ENCODE data around the gene SYT2.

Gene SYT2

GRCh38 chr1:202703191-202703590 lies 7.1 kb downstream of the SYT2 start:
- no peak for DNase-seq

GRCh38 chr1:202702088-202702487 lies 8.2 kb downstream of the SYT2 start:
- no peak for DNase-seq

DNA sequence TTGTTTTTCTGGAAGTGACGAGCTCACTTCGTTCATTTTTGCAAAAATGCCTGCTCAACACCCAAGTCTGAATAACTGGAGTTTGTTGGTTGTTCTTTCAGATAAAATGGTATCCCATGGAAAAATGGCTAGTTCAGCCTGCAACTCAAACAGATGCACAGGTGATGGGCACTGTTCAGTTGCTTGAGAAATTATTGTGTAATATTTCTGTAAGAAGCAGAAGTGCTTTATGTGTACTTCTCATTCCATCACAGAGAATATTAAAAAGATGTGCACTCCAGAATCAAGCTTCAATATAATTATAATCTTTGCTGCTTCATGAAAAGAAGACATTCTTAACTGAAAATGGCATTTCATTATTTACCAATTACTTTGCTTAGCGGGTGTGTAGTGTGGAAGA lies 9.1 kb downstream of the SYT2 start:
- DNase-seq: no peak

DNA sequence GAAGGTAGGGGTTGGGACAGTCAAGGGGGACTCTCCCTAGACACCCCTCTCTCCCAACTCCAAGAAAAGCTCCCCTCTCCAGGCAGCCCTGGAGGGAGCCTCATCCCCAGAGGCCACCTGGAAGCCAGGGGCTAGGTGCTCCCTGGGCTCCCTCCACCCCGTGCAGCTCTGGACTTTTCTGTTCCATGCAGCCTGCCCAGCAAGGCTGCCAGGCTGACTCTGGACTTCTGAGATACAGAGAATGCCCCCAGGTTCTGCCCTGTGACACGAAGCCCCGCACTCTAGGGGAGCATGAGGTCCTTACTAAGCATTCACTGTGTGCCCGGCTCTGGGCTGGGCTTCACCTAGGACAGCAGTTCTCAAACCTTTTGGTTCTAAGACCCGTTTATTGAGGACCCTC lies 10.2 kb downstream of the SYT2 start:
- no peak for DNase-seq

- DNase-seq: no peak
These were observed 12.0 kb downstream of the SYT2 start for GRCh38 chr1:202698276-202698675.

DNA sequence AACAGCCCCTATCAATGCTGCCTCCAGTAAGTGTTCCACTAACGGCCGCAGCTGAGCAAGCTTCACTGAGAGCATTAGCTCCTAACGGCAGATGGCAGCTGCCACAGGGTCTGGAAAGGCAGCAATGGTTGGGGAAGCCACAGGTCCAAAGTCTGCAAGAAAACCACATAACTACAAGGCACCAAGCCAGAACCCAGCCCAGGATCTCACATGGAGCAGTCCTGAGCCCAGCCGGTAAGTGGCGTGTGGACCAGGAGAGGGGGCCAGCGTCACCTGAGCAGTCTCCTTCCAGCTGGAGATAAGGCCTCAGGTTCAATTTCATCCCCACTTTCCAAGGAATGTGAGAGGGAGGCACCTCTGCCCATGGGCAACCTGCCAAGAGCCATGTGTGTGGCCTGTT lies 13.2 kb downstream of the SYT2 start:
- no peak for DNase-seq

DNA sequence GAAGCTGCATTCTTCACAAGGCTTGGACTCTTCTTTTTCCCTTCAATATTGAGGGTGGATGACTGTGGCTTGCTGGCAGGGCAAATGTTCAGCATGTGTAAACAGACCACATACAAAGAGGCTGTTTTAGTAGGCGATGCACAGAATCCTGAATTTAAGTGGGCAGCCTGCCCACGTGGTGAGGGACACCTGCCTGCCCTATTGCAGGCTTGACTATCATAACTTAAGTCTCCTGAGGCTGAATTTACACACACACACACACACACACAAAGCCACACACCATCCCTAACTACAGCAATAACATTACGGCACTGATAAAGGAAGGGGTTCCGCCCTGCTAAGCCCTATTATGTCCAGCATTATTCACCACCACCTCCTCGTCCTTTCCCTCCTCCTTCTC lies 15.9 kb downstream of the SYT2 start:
- no peak for DNase-seq

DNA sequence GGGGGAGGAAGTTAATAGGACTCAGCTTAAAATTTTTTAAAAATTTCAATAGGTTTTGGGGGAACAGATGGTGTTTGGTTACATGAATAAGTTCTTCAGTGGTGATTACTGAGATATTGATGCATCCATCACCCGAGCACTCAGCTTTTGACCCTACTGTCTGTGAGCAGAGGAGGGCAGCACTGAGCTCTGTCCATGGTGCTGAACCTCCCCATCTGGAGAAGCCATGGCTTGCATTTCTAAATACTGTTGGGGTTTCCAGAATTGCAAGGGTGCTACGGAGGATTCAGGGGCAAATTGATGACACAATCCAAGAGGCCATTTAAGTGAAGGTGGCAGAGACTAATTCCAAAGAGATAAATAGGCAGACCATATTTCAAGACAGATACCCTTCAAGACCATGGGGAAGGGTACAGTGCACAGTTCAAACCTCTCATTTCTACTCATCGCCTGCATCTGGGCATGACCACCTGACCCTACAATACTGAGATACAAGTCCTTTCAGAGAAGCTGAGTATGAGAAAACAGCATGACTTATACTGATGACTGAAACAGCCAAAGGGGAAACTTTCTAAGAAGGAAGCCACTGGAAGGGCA lies 17.2 kb downstream of the SYT2 start:
- peak; percentile 67 for DNase-seq

DNA sequence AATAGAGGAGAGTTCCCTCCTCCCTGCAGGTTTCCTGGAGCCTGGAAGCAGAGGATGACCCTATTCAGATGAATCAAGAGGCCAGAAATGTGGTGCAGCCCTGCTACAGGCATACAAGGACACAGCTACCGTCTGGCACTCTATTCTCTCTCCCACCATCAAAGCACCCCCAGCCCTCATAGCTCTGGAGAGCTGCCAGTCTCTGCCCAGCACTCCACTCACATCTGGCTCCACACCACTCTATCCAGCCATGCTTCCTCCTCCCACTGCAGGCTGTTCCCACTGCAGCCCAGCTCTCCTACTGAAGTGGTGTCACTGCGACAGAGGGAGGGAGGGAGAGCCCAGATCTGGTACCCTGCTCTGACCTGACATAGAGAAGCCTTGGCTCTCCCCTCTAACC lies 18.4 kb downstream of the SYT2 start:
- no peak for DNase-seq

DNA sequence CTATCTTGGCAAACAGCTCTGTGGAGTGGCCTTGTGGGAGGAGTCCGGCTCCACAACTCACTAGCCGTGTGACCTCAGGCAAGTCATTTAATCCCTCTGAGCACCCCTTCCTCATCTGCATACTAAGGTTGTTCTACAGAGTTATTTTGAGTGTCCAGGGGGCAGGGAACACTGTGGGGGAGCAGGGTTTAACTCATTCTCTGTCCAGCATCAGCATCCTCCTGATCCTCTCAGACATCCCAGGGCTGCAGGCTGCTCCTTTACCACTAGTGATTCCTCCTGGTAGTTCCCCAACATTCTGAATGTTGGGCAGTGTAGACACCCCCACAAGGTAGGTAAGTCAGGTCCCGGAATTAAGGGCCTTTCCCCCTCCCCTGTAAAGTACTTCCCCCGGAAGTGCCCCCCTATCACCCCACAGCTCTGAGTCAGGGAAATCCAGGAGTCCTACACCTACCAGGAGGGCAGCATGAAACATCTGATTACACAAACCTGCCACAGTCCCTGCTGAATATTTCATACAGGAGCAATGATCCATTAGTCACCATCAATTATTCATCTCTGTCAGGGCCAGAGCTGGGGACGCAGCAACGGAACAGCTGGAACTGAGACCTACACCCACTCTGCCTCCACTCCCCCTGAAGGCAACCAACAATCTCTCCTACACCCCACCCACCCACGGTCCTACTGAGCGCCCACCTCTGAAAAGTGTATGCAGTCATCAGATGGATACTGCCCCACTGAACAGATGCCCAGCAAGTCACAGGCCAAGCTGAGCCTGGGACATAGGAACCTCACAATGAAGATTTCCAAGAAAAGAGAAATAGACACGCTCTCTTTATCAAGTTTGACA lies 20.5 kb downstream of the SYT2 start:
- no peak for DNase-seq

- DNase-seq: no peak
These were observed 21.2 kb downstream of the SYT2 start for GRCh38 chr1:202689082-202689481.

GRCh38 chr1:202688401-202688800 lies 21.9 kb downstream of the SYT2 start:
- DNase-seq: no peak

DNA sequence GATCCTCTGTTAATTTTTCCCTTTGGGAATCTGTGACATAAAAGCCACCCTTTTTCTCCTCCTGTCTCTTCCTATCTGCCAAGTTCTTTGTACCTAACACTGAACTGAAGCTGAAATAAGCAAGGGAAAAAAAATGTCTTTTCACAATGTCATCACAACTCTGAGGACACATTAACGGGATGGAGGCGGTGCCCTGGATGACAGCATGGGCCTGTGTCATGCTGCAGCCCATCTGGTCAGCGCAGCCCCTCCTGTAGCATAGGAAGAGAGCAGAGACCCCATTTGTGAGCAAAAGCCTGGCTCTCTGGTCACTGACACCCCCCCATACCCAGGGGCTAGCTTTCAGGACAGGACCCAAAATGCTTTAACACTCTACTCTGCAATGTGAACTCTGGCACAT lies 22.5 kb downstream of the SYT2 start:
- DNase-seq: no peak

DNA sequence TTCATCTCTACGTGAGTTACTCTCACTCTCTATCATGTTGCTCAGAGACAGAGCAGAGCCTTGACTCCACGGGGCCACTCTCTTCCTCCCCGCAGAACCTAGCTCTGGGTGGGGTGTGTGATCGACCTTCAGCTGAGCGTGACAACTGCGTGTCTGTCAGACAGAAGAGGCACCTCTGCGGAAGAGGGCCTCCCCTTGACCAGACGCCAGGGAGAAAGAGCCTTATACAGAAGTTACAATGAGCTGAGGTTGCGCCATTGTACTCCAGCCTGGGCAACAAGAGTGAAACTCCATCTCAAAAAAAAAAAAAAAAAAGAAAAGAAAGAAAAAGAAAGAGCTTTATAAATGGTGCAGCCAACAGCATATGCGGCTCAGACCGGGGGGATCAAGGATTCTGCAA lies 22.9 kb downstream of the SYT2 start:
- DNase-seq: no peak

DNA sequence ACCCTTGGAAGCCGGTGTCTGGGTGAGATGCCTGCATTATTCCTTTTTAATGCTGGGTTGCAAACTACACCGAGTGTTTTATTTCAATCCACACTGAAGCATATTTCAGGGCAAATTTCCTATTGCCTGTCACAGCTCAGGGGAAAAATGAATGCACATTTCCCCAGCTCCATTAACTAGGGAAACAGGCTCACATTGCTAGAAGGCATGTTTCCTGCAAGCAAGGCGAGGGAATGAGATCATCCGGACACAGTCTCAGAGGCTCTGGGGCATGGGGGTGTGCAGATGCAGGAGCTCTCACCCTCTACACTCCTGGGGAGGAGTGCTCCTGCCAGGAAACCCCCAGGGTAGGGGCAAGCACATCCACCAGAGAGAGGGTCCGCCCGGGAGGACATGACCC lies 24.6 kb downstream of the SYT2 start:
- no peak for DNase-seq

DNA sequence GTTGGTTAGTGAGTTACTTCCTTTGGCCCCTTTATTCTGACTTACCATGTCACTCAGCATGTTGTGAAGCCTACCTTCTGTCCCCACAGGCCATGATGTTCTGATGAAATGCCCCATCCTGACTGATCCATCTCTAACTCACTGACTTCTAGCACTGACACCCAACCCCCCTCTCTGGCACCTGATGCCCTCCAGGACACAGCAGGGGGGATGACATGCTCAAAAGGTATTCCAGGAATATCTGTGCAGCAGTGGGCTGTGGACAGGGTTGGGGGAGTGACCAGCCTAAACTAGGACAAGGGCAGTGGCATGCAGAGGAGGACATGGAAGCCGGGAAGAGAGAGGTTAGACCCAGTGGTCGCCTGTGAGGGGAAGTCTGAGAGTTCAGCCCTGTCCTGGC lies 25.5 kb downstream of the SYT2 start:
- no peak for DNase-seq

GRCh38 chr1:202683029-202683428 lies 27.2 kb downstream of the SYT2 start:
- no peak for DNase-seq

DNA sequence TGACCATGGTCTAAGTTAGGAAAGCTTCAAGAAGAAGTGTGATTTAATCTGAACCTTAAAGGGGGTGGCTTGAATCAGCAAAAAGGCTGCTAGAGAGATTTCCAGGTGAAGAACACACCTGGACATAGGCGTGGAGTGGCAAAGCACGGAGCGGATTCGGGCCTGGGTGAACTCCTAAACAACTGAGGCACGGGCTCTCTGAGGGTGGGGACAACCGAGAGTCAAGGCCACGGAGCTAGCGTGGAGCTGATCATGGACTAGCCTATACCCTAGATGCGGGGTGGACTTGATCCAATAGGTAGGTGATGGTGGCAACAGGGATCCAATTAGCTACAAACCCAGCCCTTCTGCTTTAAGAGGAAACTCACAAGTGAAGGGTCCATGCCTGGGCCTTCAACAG lies 27.8 kb downstream of the SYT2 start:
- DNase-seq: no peak

DNA sequence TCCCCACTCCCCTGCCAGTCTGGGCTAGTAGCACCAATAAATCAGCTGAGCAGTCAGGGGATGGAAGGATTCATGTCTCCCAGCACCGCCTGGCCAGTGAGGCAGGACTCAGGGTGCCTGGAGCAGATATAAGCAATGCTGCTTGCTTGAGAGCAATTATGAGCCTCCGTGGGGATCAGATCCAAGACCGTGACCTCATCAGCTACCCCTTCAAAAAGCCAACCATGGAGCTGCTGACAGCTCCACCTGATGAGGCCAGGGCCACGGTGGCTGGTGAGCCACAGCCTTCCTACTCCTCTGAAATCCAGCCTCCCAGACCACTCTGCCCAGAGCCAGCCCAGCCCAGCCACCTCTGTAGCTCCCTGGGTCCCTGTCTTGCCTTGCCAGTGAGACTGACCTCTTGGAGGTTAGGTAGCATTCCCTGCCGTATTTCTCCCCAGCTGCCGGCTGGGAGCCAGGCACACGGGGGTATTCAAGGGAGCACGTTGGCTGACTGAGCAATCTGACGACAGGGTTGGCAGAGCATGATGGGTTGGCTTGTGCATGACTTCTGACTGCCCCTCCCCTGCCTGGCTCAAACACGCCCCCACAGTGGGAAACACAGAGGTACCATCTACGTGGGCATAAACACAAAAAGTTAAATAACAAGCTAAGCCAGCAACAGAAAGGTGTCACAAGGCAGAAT lies 28.4 kb downstream of the SYT2 start:
- no peak for DNase-seq

- DNase-seq: no peak
These were observed 29.5 kb downstream of the SYT2 start for GRCh38 chr1:202680586-202681352.

GRCh38 chr1:202679406-202680177 lies 30.7 kb downstream of the SYT2 start:
- DNase-seq: no peak

DNA sequence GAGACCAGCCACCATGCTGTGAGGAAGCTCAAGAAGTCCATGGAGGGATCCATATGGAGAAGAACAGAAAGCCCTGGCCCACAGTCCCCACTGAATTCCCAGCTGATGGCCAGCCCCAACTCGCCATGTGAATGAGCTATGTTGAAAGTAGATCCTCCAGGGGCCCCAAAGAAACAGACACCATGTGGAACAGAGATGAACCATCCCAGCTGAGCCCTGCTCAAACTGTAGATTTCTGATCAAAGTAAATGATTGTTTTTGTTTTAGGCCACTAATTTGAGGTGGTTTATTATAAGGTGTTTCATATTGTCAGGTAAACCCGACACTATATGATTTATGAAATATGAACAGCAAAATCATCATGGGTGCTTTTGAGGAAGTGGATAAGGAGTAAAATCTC lies 32.8 kb downstream of the SYT2 start:
- no peak for DNase-seq

- DNase-seq: no peak
These were observed 36.7 kb downstream of the SYT2 start for GRCh38 chr1:202673531-202673930.
